PC-9 (cell line): ENCODE data around the gene SAPCD1. TPM values are rescaled to one million over a fixed set of nuclear protein-coding genes. Genes with fewer than 3 reads are reported as not detected.

Experiments used
- BruUV-seq: library from RNA; stranded (reverse); fragments of 400-500 nt; replicated peaks from 2 replicates; lab custom pipeline; 2021; lab: Mats Ljungman, UMichigan
- CTCF ChIA-PET: fragments of 300-600 bp; sonication (Branson Sonifier 250); formaldehyde crosslinking; loops from one replicate; lab custom pipeline; 2022; ENCODE audit warnings: antibody characterized with exemption; lab: Charles Lee
- POLR2A ChIA-PET: fragments of 300-600 bp; sonication (Branson Sonifier 250); formaldehyde crosslinking; loops from one replicate; lab custom pipeline; 2022; ENCODE audit warnings: antibody characterized with exemption; ENCODE audit not compliant: unreplicated experiment; lab: Charles Lee
- DNase-seq, 2 experiments: peaks; one replicate each; pipeline versions ENCODE4 v3.0.0 to v3.0.0-alpha.2; 2015 to 2022; ENCODE audit warnings: mixed read lengths in 1 of 2
- H2AFZ ChIP-seq: fragments of 200-600 bp; sonication (generic); 2 replicates; pipeline ENCODE4 v1.8.1; 2017; ENCODE audit warnings: antibody characterized with exemption
- H3F3A ChIP-seq: fragments of 200-600 bp; sonication (generic); 2 replicates; pipeline ENCODE4 v1.8.1; 2017; ENCODE audit warnings: antibody characterized with exemption, mild to moderate bottlenecking, low read depth; ENCODE audit not compliant: insufficient read depth
- H3K27ac ChIP-seq: fragments of 200-600 bp; sonication (generic); 2 replicates; pipeline ENCODE4 v1.6.1; 2016; ENCODE audit warnings: mixed run types
- H3K27me3 ChIP-seq: fragments of 200-600 bp; sonication (generic); 2 replicates; pipeline ENCODE4 v1.6.1; 2016; ENCODE audit warnings: low read depth, mixed run types; ENCODE audit not compliant: insufficient read depth
- H3K36me3 ChIP-seq: fragments of 200-600 bp; sonication (generic); 2 replicates; pipeline ENCODE4 v1.6.1; 2016; ENCODE audit warnings: low read depth, mixed run types
- H3K4me1 ChIP-seq: fragments of 200-600 bp; sonication (generic); replicated peaks from 2 replicates; pipeline ENCODE4 v1.6.1; 2016; ENCODE audit warnings: mixed run types; ENCODE audit not compliant: insufficient read depth
- H3K4me2 ChIP-seq: fragments of 200-600 bp; sonication (generic); 2 replicates; pipeline ENCODE4 v1.6.1; 2017; ENCODE audit warnings: mixed run types
- H3K4me3 ChIP-seq: fragments of 200-600 bp; sonication (generic); 2 replicates; pipeline ENCODE4 v1.6.1; 2016; ENCODE audit warnings: mixed run types
- H3K79me2 ChIP-seq: fragments of 200-600 bp; sonication (generic); 2 replicates; pipeline ENCODE4 v1.6.1; 2017; ENCODE audit warnings: low read depth, mixed run types
- H3K9me2 ChIP-seq: fragments of 200-600 bp; sonication (generic); 2 replicates; pipeline ENCODE4 v1.8.1; 2017; ENCODE audit warnings: mild to moderate bottlenecking; ENCODE audit not compliant: insufficient read depth
- H3K9me3 ChIP-seq: fragments of 200-600 bp; sonication (generic); 2 replicates; pipeline ENCODE4 v1.8.1; 2016; ENCODE audit warnings: low read depth; ENCODE audit not compliant: insufficient read depth
- H4K20me1 ChIP-seq: fragments of 200-600 bp; sonication (generic); 2 replicates; pipeline ENCODE4 v1.8.1; 2017; ENCODE audit not compliant: insufficient read depth
- CTCF ChIP-seq: fragments of 200-600 bp; sonication (generic); conservative IDR thresholded peaks from 2 replicates; pipeline ENCODE4 v1.6.1; 2017; ENCODE audit warnings: mixed run types, antibody characterized with exemption, mild to moderate bottlenecking, moderate library complexity
- EZH2 ChIP-seq: fragments of 200-600 bp; sonication (generic); IDR thresholded peaks from 2 replicates; pipeline ENCODE4 v1.8.0; 2017; ENCODE audit warnings: antibody characterized with exemption, low read depth
- intact Hi-C: fragments of 100-400 bp; cut with micrococcal nuclease; formaldehyde crosslinking; loops from one replicate; pipeline ENCODE4 v1.10.0; 2022; ENCODE audit not compliant: unreplicated experiment
- total RNA-seq: library from RNA; stranded (reverse); gene quantifications from 2 replicates; pipeline ENCODE4 v1.2.3, GENCODE V29; 2021

SAPCD1 gene
- total RNA-seq, 1 experiment from 2014 or later, result 11.1 TPM

- BruUV-seq, result no TSS peak
- POLR2A ChIA-PET, result interaction anchor here (0.6 kb wide), 1 partner anchor 118 kb away, joined by 4 read pairs; no protein-coding TSS in a partner anchor
- Histone ChIP-seq H2AFZ (no peak overlapping the region), H3K9me3 (no peaks in the 10 kb centered on the region), H3K4me3 (no peak overlapping the region), H3K9me2 (no peaks in the 10 kb centered on the region), H3K36me3 (no peaks in the 10 kb centered on the region), H3K79me2 (no peaks in the 10 kb centered on the region), H3K27ac (no peak overlapping the region; the same call in 1 of the 2 replicates), H3K4me2 (peak overlapping the region; percentile 59), H3K4me1 (peaks cover 42% of the 10 kb centered on the region), H3K27me3 (no peaks in the 10 kb centered on the region), H4K20me1 (no peaks in the 10 kb centered on the region), H3F3A (peaks cover 27% of the 10 kb centered on the region; the same call in 1 of the 2 replicates)
- DNase-seq, result no peak
- TF ChIP-seq EZH2 (no peak), CTCF (no peak)
- CTCF ChIA-PET, result interaction anchor here (0.6 kb wide), 1 partner anchor 535 kb away, joined by 5 read pairs; no protein-coding TSS in a partner anchor
- intact Hi-C loops, result no loop called here
Observed at GRCh38 chr6:31719001-31719400, 43.5 kb upstream of the SAPCD1 start.

- peaks cover 42% of the 10 kb centered on the region for H3K4me1 ChIP-seq
- TF ChIP-seq CTCF (no peak), EZH2 (no peak)
- DNase-seq, result peak; percentile 66 to 69
- H4K20me1 ChIP-seq, result no peaks in the 10 kb centered on the region
- no peaks in the 10 kb centered on the region for H3K79me2 ChIP-seq
- H3K4me3 ChIP-seq, result no peak overlapping the region
- ChIA-PET POLR2A (interaction anchor here (0.7 kb wide), 2 partner anchors 13 to 17 kb away, joined by 3 read pairs; partner anchors contain the start of gene ABHD16A), CTCF (no interaction called here)
- intact Hi-C loops, result no loop called here
- H3K9me2 ChIP-seq, result no peaks in the 10 kb centered on the region
- H3F3A ChIP-seq, result peaks cover 27% of the 10 kb centered on the region; the same call in 1 of the 2 replicates
- H3K36me3 ChIP-seq, result no peaks in the 10 kb centered on the region
- H2AFZ ChIP-seq, result no peak overlapping the region
- peak overlapping the region; percentile 28; the same call in 1 of the 2 replicates for H3K27ac ChIP-seq
- no TSS peak for BruUV-seq
- peak overlapping the region; percentile 59 for H3K4me2 ChIP-seq
- H3K27me3 ChIP-seq, result no peaks in the 10 kb centered on the region
- H3K9me3 ChIP-seq, result no peaks in the 10 kb centered on the region
Observed at GRCh38 chr6:31720196-31720770, 42.2 kb upstream of the SAPCD1 start.

GRCh38 chr6:31721351-31722020 lies 41.0 kb upstream of the SAPCD1 start, which contains the start of gene LY6G6C:
Gene LY6G6C, minus strand, starts transcription at chr6:31721746. Its CDS starts 67 bp downstream, at chr6:31721679.
- H3K27ac ChIP-seq, result 0 out of 2 replicates have a peak within 1 kb of the TSS, but pooled peaks have one; percentile 5
- POLR2A ChIA-PET, result no interaction called here
- no peaks in the 10 kb centered on the region for H3K27me3 ChIP-seq
- H3K4me1 ChIP-seq, result peaks cover 42% of the 10 kb centered on the region
- no peak for DNase-seq
- TF ChIP-seq CTCF (no peak), EZH2 (no peak)
- intact Hi-C loops, result no loop called here
- H2AFZ ChIP-seq, result no peak within 1 kb of the TSS
- H3K79me2 ChIP-seq, result no peaks in the 10 kb centered on the region
- H3K4me3 ChIP-seq, result no peak within 1 kb of the TSS
- H3K36me3 ChIP-seq, result no peaks in the 10 kb centered on the region
- H3K9me2 ChIP-seq, result no peaks in the 10 kb centered on the region
- H3F3A ChIP-seq, result peaks cover 32% of the 10 kb centered on the region; the same call in 1 of the 2 replicates
- no TSS peak for BruUV-seq
- H3K9me3 ChIP-seq, result no peaks in the 10 kb centered on the region
- H3K4me2 ChIP-seq, result peak within 1 kb of the TSS; percentile 59
- H4K20me1 ChIP-seq, result no peaks in the 10 kb centered on the region
- CTCF ChIA-PET, result no interaction called here
